SK-N-MC (cell line): ENCODE data around the gene RTCB.

ENCODE experiments used
- FOXP2 ChIP-seq: optimal IDR thresholded peaks from 2 replicates; pipeline ENCODE3; 2011; ENCODE audit warnings: mild to moderate bottlenecking, moderate library complexity; ENCODE audit not compliant: insufficient read depth; ENCODE audit errors: extremely low read length, control extremely low read depth
- POLR2AphosphoS5 ChIP-seq: IDR thresholded peaks from 2 replicates; pipeline ENCODE4 v1.6.1; 2012; ENCODE audit warnings: mild to moderate bottlenecking, low read depth, low read length, borderline replicate concordance

- TF ChIP-seq POLR2AphosphoS5 (no peak), FOXP2 (no peak)
Observed at GRCh38 chr22:32340411-32340810, 71.6 kb downstream of the RTCB start.
